HEK293 (cell line): Measurements from ENCODE around the gene TTC39A.

Source experiments
- CTCF ChIA-PET: fragments of 350-600 bp; formaldehyde crosslinking; extraction: SDS; loops from one replicate; lab custom pipeline; 2021; ENCODE audit warnings: antibody characterized with exemption; lab: Yijun Ruan, JAX
- POLR2A ChIA-PET: fragments of 300-600 bp; formaldehyde crosslinking; extraction: SDS; loops from one replicate; lab custom pipeline; 2020; ENCODE audit warnings: antibody characterized with exemption, inconsistent platforms; lab: Yijun Ruan, JAX
- H3K27ac ChIP-seq: fragments of 200-500 bp; sonication (Bioruptor generic); 2 replicates; pipeline ENCODE4 v1.5.1; 2014; ENCODE audit warnings: low read depth, low read length, control low read depth, inconsistent platforms; ENCODE audit errors: extremely low read depth
- H3K36me3 ChIP-seq, 2 experiments: fragments of 200-500 bp in 1 of 2; sonication (Bioruptor generic) in 1 of 2; 1 replicate in 1 of 2; 2 replicates in 1 of 2; pipeline ENCODE4 v1.5.1; 2014 to 2017; ENCODE audit warnings: inconsistent platforms in 2 of 2, low read length in 2 of 2; ENCODE audit not compliant: control insufficient read depth in 2 of 2, insufficient read depth in 1 of 2
- H3K4me1 ChIP-seq: fragments of 200-500 bp; sonication (Bioruptor generic); 2 replicates; pipeline ENCODE4 v1.5.1; 2014; ENCODE audit warnings: mild to moderate bottlenecking, low read length, inconsistent platforms; ENCODE audit not compliant: control insufficient read depth, insufficient read depth
- H3K4me3 ChIP-seq: 2 replicates; pipeline ENCODE4 v1.5.1; 2011; ENCODE audit warnings: low read depth, mild to moderate bottlenecking, control low read depth, low read length, moderate library complexity
- H3K9me3 ChIP-seq: fragments of 200-500 bp; sonication (Bioruptor generic); 2 replicates; pipeline ENCODE4 v1.5.1; 2014; ENCODE audit warnings: low read depth, low read length, inconsistent platforms; ENCODE audit not compliant: control insufficient read depth, insufficient read depth
- OVOL3 ChIP-seq: fragments of 450-650 bp; formaldehyde crosslinking; IDR thresholded peaks from 2 replicates; pipeline ENCODE4 v1.5.1; 2016; ENCODE audit warnings: missing biosample characterization, missing genetic modification characterization
- PRDM10 ChIP-seq: fragments of 450-650 bp; formaldehyde crosslinking; IDR thresholded peaks from 2 replicates; pipeline ENCODE4 v1.5.1; 2016; ENCODE audit warnings: missing biosample characterization, missing genetic modification characterization
- YY1 ChIP-seq: fragments of 450-650 bp; formaldehyde crosslinking; IDR thresholded peaks from 2 replicates; pipeline ENCODE4 v1.5.1; 2018; ENCODE audit warnings: missing biosample characterization, missing genetic modification characterization
- ZNF223 ChIP-seq: fragments of 450-650 bp; formaldehyde crosslinking; IDR thresholded peaks from 2 replicates; pipeline ENCODE4 v1.5.1; 2016; ENCODE audit warnings: missing biosample characterization, missing genetic modification characterization
- ZNF24 ChIP-seq: fragments of 450-650 bp; formaldehyde crosslinking; IDR thresholded peaks from 2 replicates; pipeline ENCODE4 v1.5.1; 2016; ENCODE audit warnings: missing biosample characterization, missing genetic modification characterization
- ZNF248 ChIP-seq: fragments of 450-650 bp; formaldehyde crosslinking; IDR thresholded peaks from 2 replicates; pipeline ENCODE4 v1.5.1; 2017; ENCODE audit warnings: missing biosample characterization, missing genetic modification characterization
- ZNF335 ChIP-seq: fragments of 450-650 bp; formaldehyde crosslinking; conservative IDR thresholded peaks from 2 replicates; pipeline ENCODE4 v1.5.1; 2016; ENCODE audit warnings: missing biosample characterization, missing genetic modification characterization
- ZNF426 ChIP-seq: fragments of 450-650 bp; formaldehyde crosslinking; IDR thresholded peaks from 2 replicates; pipeline ENCODE4 v1.5.1; 2017; ENCODE audit warnings: missing biosample characterization, missing genetic modification characterization, mild to moderate bottlenecking, inconsistent platforms, moderate library complexity
- ZNF530 ChIP-seq: fragments of 450-650 bp; formaldehyde crosslinking; IDR thresholded peaks from 2 replicates; pipeline ENCODE4 v1.5.1; 2016; ENCODE audit warnings: low read depth, missing biosample characterization, missing genetic modification characterization
- ZNF830 ChIP-seq: fragments of 450-650 bp; IDR thresholded peaks from 2 replicates; pipeline ENCODE4 v1.5.0; 2018; ENCODE audit warnings: missing biosample characterization, missing genetic modification characterization, low read depth, mild to moderate bottlenecking, moderate library complexity
- ZSCAN5A ChIP-seq: fragments of 450-650 bp; formaldehyde crosslinking; IDR thresholded peaks from 2 replicates; pipeline ENCODE4 v1.5.1; 2016; ENCODE audit warnings: missing biosample characterization, missing genetic modification characterization
- TF ChIP-seq, protein P1 (sequence below): sonication (generic); formaldehyde crosslinking; IDR thresholded peaks from 2 replicates; pipeline ENCODE4 v1.8.1; 2022; ENCODE audit warnings: mild to moderate bottlenecking, moderate library complexity, missing genetic modification reagents
- TF ChIP-seq, protein P2 (sequence below): fragments of 450-650 bp; formaldehyde crosslinking; IDR thresholded peaks from 2 replicates; pipeline ENCODE4 v1.5.1; 2017; ENCODE audit warnings: missing biosample characterization, missing genetic modification characterization
- TF ChIP-seq, protein P3 (sequence below): IDR thresholded peaks from 2 replicates; pipeline ENCODE4 v1.6.1; 2011; ENCODE audit warnings: mild to moderate bottlenecking, low read depth, low read length, borderline replicate concordance
- TF ChIP-seq, protein P4 (sequence below): fragments of 450-650 bp; formaldehyde crosslinking; optimal IDR thresholded peaks from 2 replicates; pipeline ENCODE3; 2016; ENCODE audit warnings: missing biosample characterization, mild to moderate bottlenecking, missing genetic modification characterization

The TTC39A gene

DNA sequence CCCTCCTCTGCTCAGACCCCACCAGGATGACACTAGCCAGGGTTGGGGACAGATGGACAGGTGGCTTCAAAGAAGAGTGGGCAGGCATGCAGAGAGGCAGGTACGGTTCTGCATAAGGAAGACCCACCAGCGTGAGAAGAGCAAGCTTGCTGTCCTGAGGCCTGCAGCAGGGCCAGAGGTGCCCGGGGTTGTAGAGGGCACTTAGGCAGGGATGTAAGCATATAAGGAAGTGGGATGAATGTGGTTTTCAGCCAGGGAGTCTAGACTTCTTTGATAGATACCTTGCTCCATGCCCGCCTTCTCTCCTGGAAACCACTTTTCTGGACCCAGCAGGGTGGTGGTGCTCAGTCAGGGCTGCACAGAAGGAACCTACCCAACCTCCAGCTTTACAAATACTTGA, 1.4 kb downstream of the TTC39A start:
- CTCF ChIA-PET, result interaction anchor here (1.3 kb wide), 1 partner anchor 32 kb away, joined by 4 read pairs; no protein-coding TSS in a partner anchor
- TF ChIP-seq PRDM10 (peak; percentile 27; the same call in 1 of the 2 replicates), ZSCAN5A (no peak)
- H3K36me3 ChIP-seq, result no peaks in the 10 kb centered on the region
- peaks cover 6% of the 10 kb centered on the region; the same call in 1 of the 2 replicates for H3K4me1 ChIP-seq
- no peak overlapping the region for H3K4me3 ChIP-seq
- H3K27ac ChIP-seq, result no peak overlapping the region
- H3K9me3 ChIP-seq, result no peaks in the 10 kb centered on the region
- POLR2A ChIA-PET, result no interaction called here

GRCh38 chr1:51328279-51328678, 2.1 kb downstream of the TTC39A start:
- CTCF ChIA-PET, result no interaction called here
- POLR2A ChIA-PET, result no interaction called here
- TF ChIP-seq ZNF248 (tag by site-specific recombination) (no peak), ZNF335 (tag by site-specific recombination) (no peak), ZNF530 (no peak), ZNF426 (tag by site-specific recombination) (no peak), ZNF830 (tag by site-specific recombination) (no peak), ZNF223 (tag by site-specific recombination) (no peak), ZNF24 (tag by site-specific recombination) (no peak), OVOL3 (tag by site-specific recombination) (no peak), YY1 (tag by site-specific recombination) (no peak)
- TF ChIP-seq, protein P1, sequence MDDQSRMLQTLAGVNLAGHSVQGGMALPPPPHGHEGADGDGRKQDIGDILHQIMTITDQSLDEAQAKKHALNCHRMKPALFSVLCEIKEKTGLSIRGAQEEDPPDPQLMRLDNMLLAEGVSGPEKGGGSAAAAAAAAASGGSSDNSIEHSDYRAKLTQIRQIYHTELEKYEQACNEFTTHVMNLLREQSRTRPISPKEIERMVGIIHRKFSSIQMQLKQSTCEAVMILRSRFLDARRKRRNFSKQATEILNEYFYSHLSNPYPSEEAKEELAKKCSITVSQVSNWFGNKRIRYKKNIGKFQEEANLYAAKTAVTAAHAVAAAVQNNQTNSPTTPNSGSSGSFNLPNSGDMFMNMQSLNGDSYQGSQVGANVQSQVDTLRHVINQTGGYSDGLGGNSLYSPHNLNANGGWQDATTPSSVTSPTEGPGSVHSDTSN, result no peak
- TF ChIP-seq, protein P2, sequence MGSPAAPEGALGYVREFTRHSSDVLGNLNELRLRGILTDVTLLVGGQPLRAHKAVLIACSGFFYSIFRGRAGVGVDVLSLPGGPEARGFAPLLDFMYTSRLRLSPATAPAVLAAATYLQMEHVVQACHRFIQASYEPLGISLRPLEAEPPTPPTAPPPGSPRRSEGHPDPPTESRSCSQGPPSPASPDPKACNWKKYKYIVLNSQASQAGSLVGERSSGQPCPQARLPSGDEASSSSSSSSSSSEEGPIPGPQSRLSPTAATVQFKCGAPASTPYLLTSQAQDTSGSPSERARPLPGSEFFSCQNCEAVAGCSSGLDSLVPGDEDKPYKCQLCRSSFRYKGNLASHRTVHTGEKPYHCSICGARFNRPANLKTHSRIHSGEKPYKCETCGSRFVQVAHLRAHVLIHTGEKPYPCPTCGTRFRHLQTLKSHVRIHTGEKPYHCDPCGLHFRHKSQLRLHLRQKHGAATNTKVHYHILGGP (tag by site-specific recombination), result no peak
- TF ChIP-seq, protein P3, sequence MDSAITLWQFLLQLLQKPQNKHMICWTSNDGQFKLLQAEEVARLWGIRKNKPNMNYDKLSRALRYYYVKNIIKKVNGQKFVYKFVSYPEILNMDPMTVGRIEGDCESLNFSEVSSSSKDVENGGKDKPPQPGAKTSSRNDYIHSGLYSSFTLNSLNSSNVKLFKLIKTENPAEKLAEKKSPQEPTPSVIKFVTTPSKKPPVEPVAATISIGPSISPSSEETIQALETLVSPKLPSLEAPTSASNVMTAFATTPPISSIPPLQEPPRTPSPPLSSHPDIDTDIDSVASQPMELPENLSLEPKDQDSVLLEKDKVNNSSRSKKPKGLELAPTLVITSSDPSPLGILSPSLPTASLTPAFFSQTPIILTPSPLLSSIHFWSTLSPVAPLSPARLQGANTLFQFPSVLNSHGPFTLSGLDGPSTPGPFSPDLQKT, result no peak
- TF ChIP-seq, protein P4, sequence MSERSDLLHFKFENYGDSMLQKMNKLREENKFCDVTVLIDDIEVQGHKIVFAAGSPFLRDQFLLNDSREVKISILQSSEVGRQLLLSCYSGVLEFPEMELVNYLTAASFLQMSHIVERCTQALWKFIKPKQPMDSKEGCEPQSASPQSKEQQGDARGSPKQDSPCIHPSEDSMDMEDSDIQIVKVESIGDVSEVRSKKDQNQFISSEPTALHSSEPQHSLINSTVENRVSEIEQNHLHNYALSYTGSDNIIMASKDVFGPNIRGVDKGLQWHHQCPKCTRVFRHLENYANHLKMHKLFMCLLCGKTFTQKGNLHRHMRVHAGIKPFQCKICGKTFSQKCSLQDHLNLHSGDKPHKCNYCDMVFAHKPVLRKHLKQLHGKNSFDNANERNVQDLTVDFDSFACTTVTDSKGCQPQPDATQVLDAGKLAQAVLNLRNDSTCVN, result no peak
- TF ChIP-seq, all 188 proteins: peak for 0

More at GRCh38 chr1:51328279-51328678, 2.1 kb downstream of the TTC39A start:
- no peaks in the 10 kb centered on the region for H3K9me3 ChIP-seq
- no peak overlapping the region for H3K4me3 ChIP-seq
- no peaks in the 10 kb centered on the region for H3K36me3 ChIP-seq
- no peak overlapping the region for H3K27ac ChIP-seq
- peaks cover 6% of the 10 kb centered on the region; the same call in 1 of the 2 replicates for H3K4me1 ChIP-seq
